ENCODE data around the gene LMOD1.
"Not testable (repeated sequence)": the region's sequence is repeated elsewhere in the genome, so short reads cannot be mapped to it uniquely, and the experiment has no call there.

Gene LMOD1

GRCh38 chr1:201918343-201918742, 28.0 kb downstream of the LMOD1 start:
- no peak overlapping the region for H3K4me3 Mint-ChIP-seq
- H3K27ac Mint-ChIP-seq = no peak overlapping the region
- no peaks in the 10 kb centered on the region for H3K9me3 Mint-ChIP-seq

GRCh38 chr1:201917362-201918033, 28.9 kb downstream of the LMOD1 start:
- DNase-seq (no peak), ATAC-seq (replicated peaks) (no peak)
- Mint-ChIP-seq H3K4me1 (ENCODE audit: low read depth in 2 of 2) (no peaks in the 10 kb centered on the region), H3K9me3 (no peaks in the 10 kb centered on the region), H3K4me3 (no peak overlapping the region), H3K27ac (no peak overlapping the region), H3K27me3 (peaks cover 38 to 58% of the 10 kb centered on the region in 2 donors), H3K36me3 (ENCODE audit: insufficient read depth) (no peaks in the 10 kb centered on the region)

More at GRCh38 chr1:201918343-201918742, 28.0 kb downstream of the LMOD1 start:
- H3K36me3 Mint-ChIP-seq (ENCODE audit: insufficient read depth) = no peaks in the 10 kb centered on the region
- no peaks in the 10 kb centered on the region for H3K4me1 Mint-ChIP-seq (ENCODE audit: low read depth in 2 of 2)
- peaks cover 38 to 58% of the 10 kb centered on the region in 2 donors for H3K27me3 Mint-ChIP-seq
- ATAC-seq (replicated peaks) = no peak
- no peak for DNase-seq

GRCh38 chr1:201916649-201917249, 29.6 kb downstream of the LMOD1 start:
- H3K27me3 Mint-ChIP-seq = peaks cover 34 to 55% of the 10 kb centered on the region in 2 donors
- no peak overlapping the region for H3K27ac Mint-ChIP-seq
- H3K9me3 Mint-ChIP-seq = no peaks in the 10 kb centered on the region
- ATAC-seq (replicated peaks) = no peak
- DNase-seq = no peak
- no peaks in the 10 kb centered on the region for H3K36me3 Mint-ChIP-seq (ENCODE audit: insufficient read depth)
- no peaks in the 10 kb centered on the region for H3K4me1 Mint-ChIP-seq (ENCODE audit: low read depth in 2 of 2)
- H3K4me3 Mint-ChIP-seq = no peak overlapping the region

- H3K9me3 Mint-ChIP-seq = no peaks in the 10 kb centered on the region
- H3K27me3 Mint-ChIP-seq = peaks cover 28 to 59% of the 10 kb centered on the region in 2 donors
- H3K4me3 Mint-ChIP-seq = no peak overlapping the region
- no peak overlapping the region for H3K27ac Mint-ChIP-seq
- H3K4me1 Mint-ChIP-seq (ENCODE audit: low read depth in 2 of 2) = no peaks in the 10 kb centered on the region
- no peaks in the 10 kb centered on the region for H3K36me3 Mint-ChIP-seq (ENCODE audit: insufficient read depth)
- ATAC-seq (replicated peaks) (no peak), DNase-seq (no peak)
Observed at GRCh38 chr1:201914456-201915235, 31.7 kb downstream of the LMOD1 start.

GRCh38 chr1:201912832-201913231, 33.5 kb downstream of the LMOD1 start:
- Mint-ChIP-seq H3K27ac (no peak overlapping the region), H3K27me3 (peaks cover 24 to 61% of the 10 kb centered on the region in 2 donors), H3K4me1 (ENCODE audit: low read depth in 2 of 2) (no peaks in the 10 kb centered on the region), H3K4me3 (no peak overlapping the region), H3K36me3 (ENCODE audit: insufficient read depth) (no peaks in the 10 kb centered on the region), H3K9me3 (no peaks in the 10 kb centered on the region)
- ATAC-seq (replicated peaks) (no peak), DNase-seq (no peak)

GRCh38 chr1:201911826-201912571, 34.3 kb downstream of the LMOD1 start:
- Mint-ChIP-seq H3K27me3 (peaks cover 24 to 59% of the 10 kb centered on the region in 2 donors), H3K27ac (no peak overlapping the region), H3K9me3 (no peaks in the 10 kb centered on the region), H3K4me3 (no peak overlapping the region), H3K4me1 (ENCODE audit: low read depth in 2 of 2) (no peaks in the 10 kb centered on the region), H3K36me3 (ENCODE audit: insufficient read depth) (no peaks in the 10 kb centered on the region)
- ATAC-seq (replicated peaks) (no peak), DNase-seq (no peak)

GRCh38 chr1:201907621-201908020, 38.7 kb downstream of the LMOD1 start:
- no peak overlapping the region for H3K4me3 Mint-ChIP-seq
- ATAC-seq (replicated peaks) = no peak
- no peak overlapping the region for H3K27ac Mint-ChIP-seq
- peaks cover 6 to 34% of the 10 kb centered on the region in 2 donors for H3K27me3 Mint-ChIP-seq
- DNase-seq = no peak
- H3K4me1 Mint-ChIP-seq (ENCODE audit: low read depth in 2 of 2) = peaks cover 0 to 3% of the 10 kb centered on the region in 2 donors
- no peaks in the 10 kb centered on the region for H3K9me3 Mint-ChIP-seq
- no peaks in the 10 kb centered on the region for H3K36me3 Mint-ChIP-seq (ENCODE audit: insufficient read depth)

GRCh38 chr1:201906336-201906735, 40.0 kb downstream of the LMOD1 start:
- H3K27ac Mint-ChIP-seq = no peak overlapping the region
- no peaks in the 10 kb centered on the region for H3K9me3 Mint-ChIP-seq
- H3K4me3 Mint-ChIP-seq = no peak overlapping the region
- H3K27me3 Mint-ChIP-seq = peaks cover 6 to 30% of the 10 kb centered on the region in 2 donors
- no peak for ATAC-seq (replicated peaks)
- H3K4me1 Mint-ChIP-seq (ENCODE audit: low read depth in 2 of 2) = peaks cover 0 to 3% of the 10 kb centered on the region in 2 donors
- no peak for DNase-seq
- H3K36me3 Mint-ChIP-seq (ENCODE audit: insufficient read depth) = no peaks in the 10 kb centered on the region

- Mint-ChIP-seq H3K27ac (no peak overlapping the region), H3K27me3 (peaks cover 9 to 20% of the 10 kb centered on the region in 2 donors), H3K4me1 (ENCODE audit: low read depth in 2 of 2) (peaks cover 0 to 3% of the 10 kb centered on the region in 2 donors), H3K36me3 (ENCODE audit: insufficient read depth) (no peaks in the 10 kb centered on the region), H3K4me3 (no peak overlapping the region), H3K9me3 (no peaks in the 10 kb centered on the region)
- ATAC-seq (replicated peaks) (no peak), DNase-seq (no peak)
Observed at GRCh38 chr1:201905234-201905890, 41.0 kb downstream of the LMOD1 start.

GRCh38 chr1:201904579-201904978, 41.8 kb downstream of the LMOD1 start:
- H3K36me3 Mint-ChIP-seq (ENCODE audit: insufficient read depth) = no peaks in the 10 kb centered on the region

GRCh38 chr1:201903135-201903534, 43.2 kb downstream of the LMOD1 start:
- H3K36me3 Mint-ChIP-seq (ENCODE audit: insufficient read depth) = peaks cover 2% of the 10 kb centered on the region
- no peak for DNase-seq

More at GRCh38 chr1:201904579-201904978, 41.8 kb downstream of the LMOD1 start:
- no peak overlapping the region for H3K4me3 Mint-ChIP-seq
- DNase-seq (no peak), ATAC-seq (replicated peaks) (no peak)
- no peaks in the 10 kb centered on the region for H3K9me3 Mint-ChIP-seq
- H3K27ac Mint-ChIP-seq = no peak overlapping the region
- peaks cover 12 to 14% of the 10 kb centered on the region in 2 donors for H3K27me3 Mint-ChIP-seq
- H3K4me1 Mint-ChIP-seq (ENCODE audit: low read depth in 2 of 2) = peaks cover 0 to 3% of the 10 kb centered on the region in 2 donors

GRCh38 chr1:201902198-201902597, 44.1 kb downstream of the LMOD1 start:
- ATAC-seq (replicated peaks) (no peak), DNase-seq (no peak)
- no peaks in the 10 kb centered on the region for H3K9me3 Mint-ChIP-seq
- peaks cover 0 to 3% of the 10 kb centered on the region in 2 donors for H3K4me1 Mint-ChIP-seq (ENCODE audit: low read depth in 2 of 2)
- H3K27me3 Mint-ChIP-seq = peaks cover 10% of the 10 kb centered on the region in 2 donors
- no peak overlapping the region for H3K4me3 Mint-ChIP-seq
- peaks cover 2% of the 10 kb centered on the region for H3K36me3 Mint-ChIP-seq (ENCODE audit: insufficient read depth)
- H3K27ac Mint-ChIP-seq = no peak overlapping the region

More at GRCh38 chr1:201903135-201903534, 43.2 kb downstream of the LMOD1 start:
- Mint-ChIP-seq H3K4me3 (no peak overlapping the region), H3K4me1 (ENCODE audit: low read depth in 2 of 2) (peaks cover 0 to 3% of the 10 kb centered on the region in 2 donors), H3K27me3 (peaks cover 10% of the 10 kb centered on the region in 2 donors), H3K27ac (no peak overlapping the region), H3K9me3 (no peaks in the 10 kb centered on the region)
- ATAC-seq (replicated peaks) = no peak

GRCh38 chr1:201901036-201901435, 45.3 kb downstream of the LMOD1 start:
- not testable (repeated sequence) for ATAC-seq (replicated peaks); H3K9me3 Mint-ChIP-seq; H3K27ac Mint-ChIP-seq; H3K4me1 Mint-ChIP-seq (ENCODE audit: low read depth in 2 of 2); H3K4me3 Mint-ChIP-seq; H3K36me3 Mint-ChIP-seq (ENCODE audit: insufficient read depth); DNase-seq
- peaks cover 10% of the 10 kb centered on the region in 2 donors for H3K27me3 Mint-ChIP-seq
